KMS-11 (cell line): ENCODE data around the gene ADGRG3.

ENCODE experiments used
- H2AFZ ChIP-seq: fragments of 200-600 bp; sonication (generic); 2 replicates; pipeline ENCODE4 v1.6.1; 2016; ENCODE audit warnings: antibody characterized with exemption, mixed run types, low read depth
- H3K27ac ChIP-seq: fragments of 200-600 bp; sonication (generic); 2 replicates; pipeline ENCODE4 v1.6.1; 2016; ENCODE audit warnings: mild to moderate bottlenecking, mixed run types
- H3K27me3 ChIP-seq: fragments of 200-600 bp; sonication (generic); 2 replicates; pipeline ENCODE4 v1.6.1; 2017; ENCODE audit warnings: mild to moderate bottlenecking, low read depth, mixed run types, moderate library complexity; ENCODE audit not compliant: insufficient read depth
- H3K36me3 ChIP-seq: fragments of 200-600 bp; sonication (generic); 2 replicates; pipeline ENCODE4 v1.6.1; 2017; ENCODE audit warnings: mild to moderate bottlenecking, mixed run types; ENCODE audit not compliant: insufficient read depth
- H3K4me1 ChIP-seq: fragments of 200-600 bp; sonication (generic); 2 replicates; pipeline ENCODE4 v1.6.1; 2016; ENCODE audit warnings: mild to moderate bottlenecking, low read depth, mixed run types; ENCODE audit not compliant: poor library complexity, severe bottlenecking
- H3K4me2 ChIP-seq: fragments of 200-600 bp; sonication (generic); 2 replicates; pipeline ENCODE4 v1.7.0; 2016; ENCODE audit warnings: mild to moderate bottlenecking, mixed run types
- H3K4me3 ChIP-seq: fragments of 200-600 bp; sonication (generic); IDR thresholded peaks from 2 replicates; pipeline ENCODE4 v1.6.1; 2017; ENCODE audit warnings: low read depth, low read length, mixed read lengths; ENCODE audit not compliant: insufficient read depth
- H3K79me2 ChIP-seq: fragments of 200-600 bp; sonication (generic); 2 replicates; pipeline ENCODE4 v1.6.1; 2016; ENCODE audit warnings: low read depth, mixed run types; ENCODE audit not compliant: insufficient read depth
- H3K9ac ChIP-seq: fragments of 200-600 bp; sonication (generic); 2 replicates; pipeline ENCODE4 v1.6.1; 2016; ENCODE audit warnings: mild to moderate bottlenecking, mixed run types
- H4K20me1 ChIP-seq: fragments of 200-600 bp; sonication (generic); 2 replicates; pipeline ENCODE4 v1.6.1; 2016; ENCODE audit warnings: mild to moderate bottlenecking, mixed run types; ENCODE audit not compliant: insufficient read depth
- CTCF ChIP-seq: fragments of 200-600 bp; sonication (generic); conservative IDR thresholded peaks from 2 replicates; pipeline ENCODE4 v1.6.1; 2017; ENCODE audit warnings: low read depth, mild to moderate bottlenecking, antibody characterized with exemption, low read length, moderate library complexity, mixed read lengths

ADGRG3 gene

GRCh38 chr16:57668263-57668571, at the start of gene ADGRG3:
ADGRG3 (plus strand) TSS chr16:57668306; CDS start chr16:57668348, 42 bp downstream.
- Histone ChIP-seq H3K27ac (no peak within 1 kb of the TSS), H3K9ac (no peak within 1 kb of the TSS), H3K4me2 (no peak within 1 kb of the TSS), H3K27me3 (peaks cover 3% of the 10 kb centered on the region; the same call in 1 of the 2 replicates), H3K36me3 (no peaks in the 10 kb centered on the region), H3K79me2 (no peaks in the 10 kb centered on the region), H3K4me1 (no peaks in the 10 kb centered on the region), H3K4me3 (no peak within 1 kb of the TSS), H4K20me1 (no peaks in the 10 kb centered on the region), H2AFZ (no peak within 1 kb of the TSS)
- no peak for TF ChIP-seq CTCF

- Histone ChIP-seq H3K9ac (no peak overlapping the region), H3K4me1 (peaks cover 29% of the 10 kb centered on the region), H3K27ac (no peak overlapping the region), H4K20me1 (no peaks in the 10 kb centered on the region), H3K79me2 (no peaks in the 10 kb centered on the region), H2AFZ (no peak overlapping the region), H3K27me3 (no peaks in the 10 kb centered on the region), H3K4me3 (no peak overlapping the region), H3K4me2 (no peak overlapping the region), H3K36me3 (no peaks in the 10 kb centered on the region)
- no peak for TF ChIP-seq CTCF
Measured at GRCh38 chr16:57619133-57619605, 48.9 kb upstream of the ADGRG3 start.

GRCh38 chr16:57619606-57620334, 48.3 kb upstream of the ADGRG3 start:
- no peaks in the 10 kb centered on the region for H3K27me3 ChIP-seq
- H3K9ac ChIP-seq = no peak overlapping the region
- H3K36me3 ChIP-seq = no peaks in the 10 kb centered on the region
- no peaks in the 10 kb centered on the region for H3K79me2 ChIP-seq
- no peak overlapping the region for H3K4me3 ChIP-seq
- H3K4me1 ChIP-seq = peaks cover 31% of the 10 kb centered on the region
- no peak for TF ChIP-seq CTCF
- H3K4me2 ChIP-seq = no peak overlapping the region
- H4K20me1 ChIP-seq = no peaks in the 10 kb centered on the region
- no peak overlapping the region for H3K27ac ChIP-seq
- no peak overlapping the region for H2AFZ ChIP-seq

- H3K4me1 ChIP-seq = peaks cover 31% of the 10 kb centered on the region
- no peaks in the 10 kb centered on the region for H4K20me1 ChIP-seq
- H3K4me2 ChIP-seq = no peak overlapping the region
- no peaks in the 10 kb centered on the region for H3K79me2 ChIP-seq
- no peak overlapping the region for H2AFZ ChIP-seq
- no peak overlapping the region for H3K27ac ChIP-seq
- H3K4me3 ChIP-seq = no peak overlapping the region
- H3K36me3 ChIP-seq = no peaks in the 10 kb centered on the region
- no peak for TF ChIP-seq CTCF
- no peaks in the 10 kb centered on the region for H3K27me3 ChIP-seq
- no peak overlapping the region for H3K9ac ChIP-seq
Measured at GRCh38 chr16:57620335-57621231, 47.5 kb upstream of the ADGRG3 start.
